Type B pancreatic cell (in vitro differentiated cells): ENCODE measurements around the gene FOXA2. TPM values are rescaled to one million over a fixed set of nuclear protein-coding genes. Genes with fewer than 3 reads are reported as not detected.

Experiments used
- DNase-seq: peaks from one replicate; pipeline ENCODE4 v3.0.0; 2021; ENCODE audit warnings: mixed read lengths; ENCODE audit not compliant: unreplicated experiment; ENCODE audit errors: extremely low spot score
- H3K27ac Mint-ChIP-seq: 2 replicates; pipeline ENCODE4 v1.8.0; 2021; ENCODE audit warnings: mild to moderate bottlenecking, mixed read lengths
- H3K27me3 Mint-ChIP-seq: 2 replicates; pipeline ENCODE4 v1.8.0; 2021; ENCODE audit warnings: mixed read lengths
- H3K36me3 Mint-ChIP-seq: 2 replicates; pipeline ENCODE4 v1.8.0; 2021; ENCODE audit warnings: mixed read lengths
- H3K4me1 Mint-ChIP-seq: one replicate; pipeline ENCODE4 v1.8.0; 2021; ENCODE audit warnings: mixed read lengths; ENCODE audit not compliant: unreplicated experiment
- H3K4me3 Mint-ChIP-seq: 2 replicates; pipeline ENCODE4 v1.8.0; 2021; ENCODE audit warnings: mild to moderate bottlenecking, mixed read lengths
- H3K9me3 Mint-ChIP-seq: 2 replicates; pipeline ENCODE4 v1.8.0; 2021; ENCODE audit warnings: mixed read lengths
- CTCF ChIP-seq: fragments of 200-600 bp; sonication (generic); conservative IDR thresholded peaks from 2 replicates; pipeline ENCODE4 v1.5.0; 2021; ENCODE audit warnings: antibody characterized with exemption, mild to moderate bottlenecking
- total RNA-seq: library from RNA; stranded (reverse); gene quantifications from 2 replicates; pipeline ENCODE4 v1.2.1, GENCODE V29; 2021; ENCODE audit warnings: low replicate concordance

Gene FOXA2
- total RNA-seq, 1 donor from 2014 or later, result 17.5 TPM

- no peak for TF ChIP-seq CTCF
- Mint-ChIP-seq H3K4me3 (no peak overlapping the region), H3K27me3 (peaks cover 31% of the 10 kb centered on the region), H3K27ac (no peak overlapping the region), H3K9me3 (no peaks in the 10 kb centered on the region), H3K36me3 (no peaks in the 10 kb centered on the region), H3K4me1 (peaks cover 16% of the 10 kb centered on the region)
- no peak for DNase-seq
These were observed 36.0 kb upstream of the FOXA2 start for GRCh38 chr20:22620342-22620741.

- H3K27ac Mint-ChIP-seq, result no peak overlapping the region
These were observed 35.4 kb upstream of the FOXA2 start for GRCh38 chr20:22619806-22620205.

GRCh38 chr20:22619272-22619671 is 34.9 kb upstream of the FOXA2 start:
- no peak for DNase-seq
- peaks cover 37% of the 10 kb centered on the region for H3K27me3 Mint-ChIP-seq
- H3K4me3 Mint-ChIP-seq, result no peak overlapping the region
- no peak for TF ChIP-seq CTCF
- H3K27ac Mint-ChIP-seq, result no peak overlapping the region
- no peaks in the 10 kb centered on the region for H3K36me3 Mint-ChIP-seq
- no peaks in the 10 kb centered on the region for H3K9me3 Mint-ChIP-seq
- peaks cover 16% of the 10 kb centered on the region for H3K4me1 Mint-ChIP-seq

More at GRCh38 chr20:22619806-22620205, 35.4 kb upstream of the FOXA2 start:
- H3K36me3 Mint-ChIP-seq, result no peaks in the 10 kb centered on the region
- no peak for TF ChIP-seq CTCF
- H3K4me1 Mint-ChIP-seq, result peaks cover 16% of the 10 kb centered on the region
- peaks cover 32% of the 10 kb centered on the region for H3K27me3 Mint-ChIP-seq
- no peaks in the 10 kb centered on the region for H3K9me3 Mint-ChIP-seq
- no peak overlapping the region for H3K4me3 Mint-ChIP-seq
- no peak for DNase-seq

GRCh38 chr20:22617160-22617559 is 32.8 kb upstream of the FOXA2 start:
- H3K9me3 Mint-ChIP-seq, result no peaks in the 10 kb centered on the region
- H3K27ac Mint-ChIP-seq, result no peak overlapping the region
- H3K27me3 Mint-ChIP-seq, result peaks cover 48% of the 10 kb centered on the region
- no peak overlapping the region for H3K4me3 Mint-ChIP-seq
- H3K36me3 Mint-ChIP-seq, result no peaks in the 10 kb centered on the region
- DNase-seq, result no peak
- peaks cover 16% of the 10 kb centered on the region for H3K4me1 Mint-ChIP-seq
- no peak for TF ChIP-seq CTCF

GRCh38 chr20:22616551-22616950 is 32.2 kb upstream of the FOXA2 start:
- Mint-ChIP-seq H3K4me3 (no peak overlapping the region), H3K4me1 (peaks cover 16% of the 10 kb centered on the region), H3K36me3 (no peaks in the 10 kb centered on the region), H3K27me3 (peaks cover 48% of the 10 kb centered on the region), H3K9me3 (no peaks in the 10 kb centered on the region), H3K27ac (no peak overlapping the region)
- no peak for TF ChIP-seq CTCF
- no peak for DNase-seq

- Mint-ChIP-seq H3K27ac (no peak overlapping the region), H3K36me3 (no peaks in the 10 kb centered on the region), H3K4me3 (no peak overlapping the region), H3K4me1 (peaks cover 11% of the 10 kb centered on the region), H3K9me3 (no peaks in the 10 kb centered on the region), H3K27me3 (peaks cover 54% of the 10 kb centered on the region)
- TF ChIP-seq CTCF, result no peak
- DNase-seq, result no peak
These were observed 31.1 kb upstream of the FOXA2 start for GRCh38 chr20:22615425-22615824.
